ENCODE data around the gene RALGAPA1. TPM values are rescaled to one million over a fixed set of nuclear protein-coding genes. Genes with fewer than 3 reads are reported as not detected.

RALGAPA1 gene
- total RNA-seq, 1 experiment from 2014 or later = 31.7 TPM

DNA sequence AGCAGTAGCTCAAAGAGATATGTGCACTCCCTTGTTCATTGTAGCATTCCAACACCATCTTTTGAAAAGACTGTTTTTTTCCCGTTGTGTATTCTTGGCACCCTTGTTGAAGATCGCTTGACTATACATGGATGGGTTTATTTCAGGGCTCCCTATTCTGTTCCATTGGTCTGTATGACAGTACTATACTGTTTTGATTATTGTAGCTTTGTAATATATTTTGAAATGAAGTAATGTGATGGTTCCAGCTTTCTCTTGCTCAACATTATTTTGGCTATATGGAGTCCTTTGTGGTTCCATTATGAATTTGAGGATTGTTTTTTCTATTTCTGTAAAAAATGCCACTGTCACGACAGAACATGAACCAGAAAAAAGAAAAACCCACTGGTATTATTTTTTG lies 42.7 kb upstream of the RALGAPA1 start:
- H3K36me3 Mint-ChIP-seq = peaks cover 21% of the 10 kb centered on the region
- H3K4me1 Mint-ChIP-seq = no peaks in the 10 kb centered on the region
- H3K4me3 Mint-ChIP-seq = no peak overlapping the region
- POLR2A ChIA-PET = no interaction called here
- H3K9me3 Mint-ChIP-seq = peaks cover 16% of the 10 kb centered on the region
- H3K27ac Mint-ChIP-seq = no peak overlapping the region
- DNase-seq (ENCODE audit: low spot score) = no peak
- no peak for ATAC-seq
- CTCF ChIA-PET = no interaction called here
- H3K27me3 Mint-ChIP-seq (ENCODE audit: low read depth) = no peaks in the 10 kb centered on the region
- no peak for TF ChIP-seq ZNF416 (CRISPR knock-in tag; IDR thresholded peaks at IDR 0.05)
- no peak for TF ChIP-seq OVOL2 (CRISPR knock-in tag; IDR thresholded peaks at IDR 0.05; ENCODE audit: borderline replicate concordance)
- no peak for TF ChIP-seq ELF4 (CRISPR knock-in tag; IDR thresholded peaks at IDR 0.05; ENCODE audit: low read depth)
- no peak for TF ChIP-seq NFATC4 (CRISPR knock-in tag; IDR thresholded peaks at IDR 0.05)
- TF ChIP-seq ZNF263 (CRISPR knock-in tag; IDR thresholded peaks at IDR 0.05; ENCODE audit: low read depth) = no peak
- TF ChIP-seq, protein P1, sequence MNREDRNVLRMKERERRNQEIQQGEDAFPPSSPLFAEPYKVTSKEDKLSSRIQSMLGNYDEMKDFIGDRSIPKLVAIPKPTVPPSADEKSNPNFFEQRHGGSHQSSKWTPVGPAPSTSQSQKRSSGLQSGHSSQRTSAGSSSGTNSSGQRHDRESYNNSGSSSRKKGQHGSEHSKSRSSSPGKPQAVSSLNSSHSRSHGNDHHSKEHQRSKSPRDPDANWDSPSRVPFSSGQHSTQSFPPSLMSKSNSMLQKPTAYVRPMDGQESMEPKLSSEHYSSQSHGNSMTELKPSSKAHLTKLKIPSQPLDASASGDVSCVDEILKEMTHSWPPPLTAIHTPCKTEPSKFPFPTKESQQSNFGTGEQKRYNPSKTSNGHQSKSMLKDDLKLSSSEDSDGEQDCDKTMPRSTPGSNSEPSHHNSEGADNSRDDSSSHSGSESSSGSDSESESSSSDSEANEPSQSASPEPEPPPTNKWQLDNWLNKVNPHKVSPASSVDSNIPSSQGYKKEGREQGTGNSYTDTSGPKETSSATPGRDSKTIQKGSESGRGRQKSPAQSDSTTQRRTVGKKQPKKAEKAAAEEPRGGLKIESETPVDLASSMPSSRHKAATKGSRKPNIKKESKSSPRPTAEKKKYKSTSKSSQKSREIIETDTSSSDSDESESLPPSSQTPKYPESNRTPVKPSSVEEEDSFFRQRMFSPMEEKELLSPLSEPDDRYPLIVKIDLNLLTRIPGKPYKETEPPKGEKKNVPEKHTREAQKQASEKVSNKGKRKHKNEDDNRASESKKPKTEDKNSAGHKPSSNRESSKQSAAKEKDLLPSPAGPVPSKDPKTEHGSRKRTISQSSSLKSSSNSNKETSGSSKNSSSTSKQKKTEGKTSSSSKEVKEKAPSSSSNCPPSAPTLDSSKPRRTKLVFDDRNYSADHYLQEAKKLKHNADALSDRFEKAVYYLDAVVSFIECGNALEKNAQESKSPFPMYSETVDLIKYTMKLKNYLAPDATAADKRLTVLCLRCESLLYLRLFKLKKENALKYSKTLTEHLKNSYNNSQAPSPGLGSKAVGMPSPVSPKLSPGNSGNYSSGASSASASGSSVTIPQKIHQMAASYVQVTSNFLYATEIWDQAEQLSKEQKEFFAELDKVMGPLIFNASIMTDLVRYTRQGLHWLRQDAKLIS (CRISPR knock-in tag; IDR thresholded peaks at IDR 0.05; ENCODE audit: borderline replicate concordance) = no peak
- TF ChIP-seq, protein P2, sequence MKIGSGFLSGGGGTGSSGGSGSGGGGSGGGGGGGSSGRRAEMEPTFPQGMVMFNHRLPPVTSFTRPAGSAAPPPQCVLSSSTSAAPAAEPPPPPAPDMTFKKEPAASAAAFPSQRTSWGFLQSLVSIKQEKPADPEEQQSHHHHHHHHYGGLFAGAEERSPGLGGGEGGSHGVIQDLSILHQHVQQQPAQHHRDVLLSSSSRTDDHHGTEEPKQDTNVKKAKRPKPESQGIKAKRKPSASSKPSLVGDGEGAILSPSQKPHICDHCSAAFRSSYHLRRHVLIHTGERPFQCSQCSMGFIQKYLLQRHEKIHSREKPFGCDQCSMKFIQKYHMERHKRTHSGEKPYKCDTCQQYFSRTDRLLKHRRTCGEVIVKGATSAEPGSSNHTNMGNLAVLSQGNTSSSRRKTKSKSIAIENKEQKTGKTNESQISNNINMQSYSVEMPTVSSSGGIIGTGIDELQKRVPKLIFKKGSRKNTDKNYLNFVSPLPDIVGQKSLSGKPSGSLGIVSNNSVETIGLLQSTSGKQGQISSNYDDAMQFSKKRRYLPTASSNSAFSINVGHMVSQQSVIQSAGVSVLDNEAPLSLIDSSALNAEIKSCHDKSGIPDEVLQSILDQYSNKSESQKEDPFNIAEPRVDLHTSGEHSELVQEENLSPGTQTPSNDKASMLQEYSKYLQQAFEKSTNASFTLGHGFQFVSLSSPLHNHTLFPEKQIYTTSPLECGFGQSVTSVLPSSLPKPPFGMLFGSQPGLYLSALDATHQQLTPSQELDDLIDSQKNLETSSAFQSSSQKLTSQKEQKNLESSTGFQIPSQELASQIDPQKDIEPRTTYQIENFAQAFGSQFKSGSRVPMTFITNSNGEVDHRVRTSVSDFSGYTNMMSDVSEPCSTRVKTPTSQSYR (CRISPR knock-in tag; IDR thresholded peaks at IDR 0.05) = no peak
- TF ChIP-seq, protein P3, sequence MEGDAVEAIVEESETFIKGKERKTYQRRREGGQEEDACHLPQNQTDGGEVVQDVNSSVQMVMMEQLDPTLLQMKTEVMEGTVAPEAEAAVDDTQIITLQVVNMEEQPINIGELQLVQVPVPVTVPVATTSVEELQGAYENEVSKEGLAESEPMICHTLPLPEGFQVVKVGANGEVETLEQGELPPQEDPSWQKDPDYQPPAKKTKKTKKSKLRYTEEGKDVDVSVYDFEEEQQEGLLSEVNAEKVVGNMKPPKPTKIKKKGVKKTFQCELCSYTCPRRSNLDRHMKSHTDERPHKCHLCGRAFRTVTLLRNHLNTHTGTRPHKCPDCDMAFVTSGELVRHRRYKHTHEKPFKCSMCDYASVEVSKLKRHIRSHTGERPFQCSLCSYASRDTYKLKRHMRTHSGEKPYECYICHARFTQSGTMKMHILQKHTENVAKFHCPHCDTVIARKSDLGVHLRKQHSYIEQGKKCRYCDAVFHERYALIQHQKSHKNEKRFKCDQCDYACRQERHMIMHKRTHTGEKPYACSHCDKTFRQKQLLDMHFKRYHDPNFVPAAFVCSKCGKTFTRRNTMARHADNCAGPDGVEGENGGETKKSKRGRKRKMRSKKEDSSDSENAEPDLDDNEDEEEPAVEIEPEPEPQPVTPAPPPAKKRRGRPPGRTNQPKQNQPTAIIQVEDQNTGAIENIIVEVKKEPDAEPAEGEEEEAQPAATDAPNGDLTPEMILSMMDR (IDR thresholded peaks at IDR 0.05) = no peak
- TF ChIP-seq, protein P4, sequence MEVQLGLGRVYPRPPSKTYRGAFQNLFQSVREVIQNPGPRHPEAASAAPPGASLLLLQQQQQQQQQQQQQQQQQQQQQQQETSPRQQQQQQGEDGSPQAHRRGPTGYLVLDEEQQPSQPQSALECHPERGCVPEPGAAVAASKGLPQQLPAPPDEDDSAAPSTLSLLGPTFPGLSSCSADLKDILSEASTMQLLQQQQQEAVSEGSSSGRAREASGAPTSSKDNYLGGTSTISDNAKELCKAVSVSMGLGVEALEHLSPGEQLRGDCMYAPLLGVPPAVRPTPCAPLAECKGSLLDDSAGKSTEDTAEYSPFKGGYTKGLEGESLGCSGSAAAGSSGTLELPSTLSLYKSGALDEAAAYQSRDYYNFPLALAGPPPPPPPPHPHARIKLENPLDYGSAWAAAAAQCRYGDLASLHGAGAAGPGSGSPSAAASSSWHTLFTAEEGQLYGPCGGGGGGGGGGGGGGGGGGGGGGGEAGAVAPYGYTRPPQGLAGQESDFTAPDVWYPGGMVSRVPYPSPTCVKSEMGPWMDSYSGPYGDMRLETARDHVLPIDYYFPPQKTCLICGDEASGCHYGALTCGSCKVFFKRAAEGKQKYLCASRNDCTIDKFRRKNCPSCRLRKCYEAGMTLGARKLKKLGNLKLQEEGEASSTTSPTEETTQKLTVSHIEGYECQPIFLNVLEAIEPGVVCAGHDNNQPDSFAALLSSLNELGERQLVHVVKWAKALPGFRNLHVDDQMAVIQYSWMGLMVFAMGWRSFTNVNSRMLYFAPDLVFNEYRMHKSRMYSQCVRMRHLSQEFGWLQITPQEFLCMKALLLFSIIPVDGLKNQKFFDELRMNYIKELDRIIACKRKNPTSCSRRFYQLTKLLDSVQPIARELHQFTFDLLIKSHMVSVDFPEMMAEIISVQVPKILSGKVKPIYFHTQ (CRISPR knock-in tag; IDR thresholded peaks at IDR 0.05) = no peak
- TF ChIP-seq, protein P5, sequence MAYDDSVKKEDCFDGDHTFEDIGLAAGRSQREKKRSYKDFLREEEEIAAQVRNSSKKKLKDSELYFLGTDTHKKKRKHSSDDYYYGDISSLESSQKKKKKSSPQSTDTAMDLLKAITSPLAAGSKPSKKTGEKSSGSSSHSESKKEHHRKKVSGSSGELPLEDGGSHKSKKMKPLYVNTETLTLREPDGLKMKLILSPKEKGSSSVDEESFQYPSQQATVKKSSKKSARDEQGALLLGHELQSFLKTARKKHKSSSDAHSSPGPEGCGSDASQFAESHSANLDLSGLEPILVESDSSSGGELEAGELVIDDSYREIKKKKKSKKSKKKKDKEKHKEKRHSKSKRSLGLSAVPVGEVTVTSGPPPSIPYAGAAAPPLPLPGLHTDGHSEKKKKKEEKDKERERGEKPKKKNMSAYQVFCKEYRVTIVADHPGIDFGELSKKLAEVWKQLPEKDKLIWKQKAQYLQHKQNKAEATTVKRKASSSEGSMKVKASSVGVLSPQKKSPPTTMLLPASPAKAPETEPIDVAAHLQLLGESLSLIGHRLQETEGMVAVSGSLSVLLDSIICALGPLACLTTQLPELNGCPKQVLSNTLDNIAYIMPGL (CRISPR knock-in tag; IDR thresholded peaks at IDR 0.05) = no peak
- TF ChIP-seq, protein P6, sequence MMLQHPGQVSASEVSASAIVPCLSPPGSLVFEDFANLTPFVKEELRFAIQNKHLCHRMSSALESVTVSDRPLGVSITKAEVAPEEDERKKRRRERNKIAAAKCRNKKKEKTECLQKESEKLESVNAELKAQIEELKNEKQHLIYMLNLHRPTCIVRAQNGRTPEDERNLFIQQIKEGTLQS (CRISPR knock-in tag; conservative IDR thresholded peaks at IDR 0.05) = no peak
- TF ChIP-seq, protein P7, sequence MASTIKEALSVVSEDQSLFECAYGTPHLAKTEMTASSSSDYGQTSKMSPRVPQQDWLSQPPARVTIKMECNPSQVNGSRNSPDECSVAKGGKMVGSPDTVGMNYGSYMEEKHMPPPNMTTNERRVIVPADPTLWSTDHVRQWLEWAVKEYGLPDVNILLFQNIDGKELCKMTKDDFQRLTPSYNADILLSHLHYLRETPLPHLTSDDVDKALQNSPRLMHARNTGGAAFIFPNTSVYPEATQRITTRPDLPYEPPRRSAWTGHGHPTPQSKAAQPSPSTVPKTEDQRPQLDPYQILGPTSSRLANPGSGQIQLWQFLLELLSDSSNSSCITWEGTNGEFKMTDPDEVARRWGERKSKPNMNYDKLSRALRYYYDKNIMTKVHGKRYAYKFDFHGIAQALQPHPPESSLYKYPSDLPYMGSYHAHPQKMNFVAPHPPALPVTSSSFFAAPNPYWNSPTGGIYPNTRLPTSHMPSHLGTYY (CRISPR knock-in tag; IDR thresholded peaks at IDR 0.05) = no peak
- TF ChIP-seq ZNF317 (CRISPR knock-in tag; IDR thresholded peaks at IDR 0.05; ENCODE audit: borderline replicate concordance, low read depth) = no peak
- no peak for TF ChIP-seq FOXK1 (CRISPR knock-in tag; IDR thresholded peaks at IDR 0.05)
- no peak for TF ChIP-seq FOXP1 (CRISPR knock-in tag; IDR thresholded peaks at IDR 0.05; ENCODE audit: borderline replicate concordance)
- TF ChIP-seq TEAD4 (CRISPR knock-in tag; IDR thresholded peaks at IDR 0.05) = no peak
- TF ChIP-seq, protein P8, sequence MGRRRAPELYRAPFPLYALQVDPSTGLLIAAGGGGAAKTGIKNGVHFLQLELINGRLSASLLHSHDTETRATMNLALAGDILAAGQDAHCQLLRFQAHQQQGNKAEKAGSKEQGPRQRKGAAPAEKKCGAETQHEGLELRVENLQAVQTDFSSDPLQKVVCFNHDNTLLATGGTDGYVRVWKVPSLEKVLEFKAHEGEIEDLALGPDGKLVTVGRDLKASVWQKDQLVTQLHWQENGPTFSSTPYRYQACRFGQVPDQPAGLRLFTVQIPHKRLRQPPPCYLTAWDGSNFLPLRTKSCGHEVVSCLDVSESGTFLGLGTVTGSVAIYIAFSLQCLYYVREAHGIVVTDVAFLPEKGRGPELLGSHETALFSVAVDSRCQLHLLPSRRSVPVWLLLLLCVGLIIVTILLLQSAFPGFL (CRISPR knock-in tag; IDR thresholded peaks at IDR 0.05; ENCODE audit: borderline replicate concordance) = no peak
- TF ChIP-seq, protein P9, sequence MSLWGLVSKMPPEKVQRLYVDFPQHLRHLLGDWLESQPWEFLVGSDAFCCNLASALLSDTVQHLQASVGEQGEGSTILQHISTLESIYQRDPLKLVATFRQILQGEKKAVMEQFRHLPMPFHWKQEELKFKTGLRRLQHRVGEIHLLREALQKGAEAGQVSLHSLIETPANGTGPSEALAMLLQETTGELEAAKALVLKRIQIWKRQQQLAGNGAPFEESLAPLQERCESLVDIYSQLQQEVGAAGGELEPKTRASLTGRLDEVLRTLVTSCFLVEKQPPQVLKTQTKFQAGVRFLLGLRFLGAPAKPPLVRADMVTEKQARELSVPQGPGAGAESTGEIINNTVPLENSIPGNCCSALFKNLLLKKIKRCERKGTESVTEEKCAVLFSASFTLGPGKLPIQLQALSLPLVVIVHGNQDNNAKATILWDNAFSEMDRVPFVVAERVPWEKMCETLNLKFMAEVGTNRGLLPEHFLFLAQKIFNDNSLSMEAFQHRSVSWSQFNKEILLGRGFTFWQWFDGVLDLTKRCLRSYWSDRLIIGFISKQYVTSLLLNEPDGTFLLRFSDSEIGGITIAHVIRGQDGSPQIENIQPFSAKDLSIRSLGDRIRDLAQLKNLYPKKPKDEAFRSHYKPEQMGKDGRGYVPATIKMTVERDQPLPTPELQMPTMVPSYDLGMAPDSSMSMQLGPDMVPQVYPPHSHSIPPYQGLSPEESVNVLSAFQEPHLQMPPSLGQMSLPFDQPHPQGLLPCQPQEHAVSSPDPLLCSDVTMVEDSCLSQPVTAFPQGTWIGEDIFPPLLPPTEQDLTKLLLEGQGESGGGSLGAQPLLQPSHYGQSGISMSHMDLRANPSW (CRISPR knock-in tag; conservative IDR thresholded peaks at IDR 0.05; ENCODE audit: low read depth) = no peak
- no peak for TF ChIP-seq SMAD3 (CRISPR knock-in tag; IDR thresholded peaks at IDR 0.05; ENCODE audit: borderline replicate concordance)

Data from WTC11 (cell line).